LNCAP (cell line): ENCODE data around the gene PPP3R1.
A peak's percentile ranks its signal among the peaks of the same experiment; 100 is the strongest.

ENCODE experiments used
- TF ChIP-seq, protein P1 (sequence below): fragments of 450-650 bp; IDR thresholded peaks from 2 replicates; pipeline ENCODE4 v1.5.1; 2017; ENCODE audit warnings: mild to moderate bottlenecking

Gene PPP3R1

DNA sequence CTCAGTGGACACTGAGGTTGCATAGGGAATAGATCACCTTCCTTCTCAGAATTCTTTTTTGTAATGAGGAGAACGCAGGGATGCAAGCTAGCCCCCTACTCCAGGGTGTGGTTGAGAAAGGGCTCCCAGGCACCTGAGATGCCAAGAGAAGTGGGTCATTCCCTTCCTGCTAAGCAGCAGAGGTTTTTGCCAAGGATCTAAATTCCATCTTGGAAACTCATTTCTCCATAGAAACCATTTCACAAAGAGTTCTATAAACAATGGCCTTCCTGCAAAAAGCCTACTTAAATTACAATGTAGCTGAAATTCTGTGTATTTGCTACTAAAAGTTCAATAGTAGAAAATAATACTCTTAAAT is 3.7 kb upstream of the PPP3R1 start:
- TF ChIP-seq, protein P1, sequence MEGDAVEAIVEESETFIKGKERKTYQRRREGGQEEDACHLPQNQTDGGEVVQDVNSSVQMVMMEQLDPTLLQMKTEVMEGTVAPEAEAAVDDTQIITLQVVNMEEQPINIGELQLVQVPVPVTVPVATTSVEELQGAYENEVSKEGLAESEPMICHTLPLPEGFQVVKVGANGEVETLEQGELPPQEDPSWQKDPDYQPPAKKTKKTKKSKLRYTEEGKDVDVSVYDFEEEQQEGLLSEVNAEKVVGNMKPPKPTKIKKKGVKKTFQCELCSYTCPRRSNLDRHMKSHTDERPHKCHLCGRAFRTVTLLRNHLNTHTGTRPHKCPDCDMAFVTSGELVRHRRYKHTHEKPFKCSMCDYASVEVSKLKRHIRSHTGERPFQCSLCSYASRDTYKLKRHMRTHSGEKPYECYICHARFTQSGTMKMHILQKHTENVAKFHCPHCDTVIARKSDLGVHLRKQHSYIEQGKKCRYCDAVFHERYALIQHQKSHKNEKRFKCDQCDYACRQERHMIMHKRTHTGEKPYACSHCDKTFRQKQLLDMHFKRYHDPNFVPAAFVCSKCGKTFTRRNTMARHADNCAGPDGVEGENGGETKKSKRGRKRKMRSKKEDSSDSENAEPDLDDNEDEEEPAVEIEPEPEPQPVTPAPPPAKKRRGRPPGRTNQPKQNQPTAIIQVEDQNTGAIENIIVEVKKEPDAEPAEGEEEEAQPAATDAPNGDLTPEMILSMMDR, result no peak

DNA sequence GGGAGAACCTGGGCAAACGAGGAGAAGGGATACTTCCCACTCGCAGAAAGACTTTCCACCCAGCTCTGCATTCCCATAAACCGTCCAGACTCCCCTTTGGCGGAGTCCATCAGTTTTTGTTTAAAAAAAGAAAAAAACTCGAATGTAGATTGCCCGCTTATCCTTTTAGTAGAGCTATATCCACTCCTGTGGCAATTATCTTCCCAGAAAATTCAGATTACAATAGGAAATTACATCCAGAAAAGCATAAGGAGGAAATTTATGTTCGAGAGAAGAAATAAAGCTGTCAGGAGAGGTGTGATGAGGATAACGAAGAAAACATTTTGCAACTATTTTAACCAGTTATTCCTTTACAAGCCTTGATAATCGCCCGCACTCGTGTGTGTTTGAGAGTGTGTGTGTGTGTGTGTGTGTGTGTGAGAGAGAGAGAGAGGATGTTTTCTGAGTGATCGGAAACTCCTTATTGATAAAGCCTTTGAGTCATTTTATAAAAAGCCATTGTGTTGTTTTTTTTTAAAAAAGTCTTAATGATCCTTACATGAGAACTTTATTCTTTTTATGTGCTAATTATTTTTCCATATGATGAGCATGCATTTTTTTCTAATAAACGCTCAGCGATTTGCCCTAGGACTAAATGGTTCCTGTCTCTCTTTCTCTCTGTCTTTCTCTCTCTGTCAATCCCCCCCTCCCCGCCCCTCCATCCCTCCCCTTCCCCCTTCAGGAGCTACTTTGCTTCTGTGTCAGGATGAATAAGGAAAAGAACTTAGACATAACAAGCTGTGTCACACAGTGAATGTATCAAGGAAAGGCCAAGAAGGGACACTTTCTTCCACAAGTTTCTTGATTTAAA is 1.1 kb upstream of the PPP3R1 start:
- TF ChIP-seq, protein P1, result no peak

DNA sequence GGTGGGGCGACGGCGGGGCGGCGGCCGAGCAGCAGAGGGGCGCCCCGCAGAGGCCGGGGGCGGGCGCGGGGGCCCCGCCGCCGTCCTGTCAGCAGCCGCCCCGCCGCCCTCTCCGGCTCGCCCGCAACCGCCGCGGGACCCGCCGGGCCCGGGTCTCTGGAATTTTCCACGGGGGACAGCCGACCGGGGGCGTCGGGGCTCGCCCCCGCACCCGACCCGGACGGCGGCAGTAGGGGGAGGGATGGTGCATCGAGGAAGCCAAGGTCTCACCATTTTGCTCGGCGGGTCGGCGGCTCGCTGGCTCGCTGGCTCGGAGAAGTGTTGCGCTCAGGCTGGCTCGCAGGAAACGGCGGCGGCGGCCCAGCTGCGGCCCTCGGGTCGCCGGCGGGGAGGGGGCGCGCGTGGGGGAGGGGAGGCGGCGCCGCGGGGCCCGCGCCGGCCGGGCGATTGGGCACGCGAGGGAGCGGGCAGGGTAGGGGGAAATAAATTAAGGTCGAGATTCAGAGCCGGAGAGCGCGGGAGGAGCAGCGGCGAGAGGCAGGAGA is 405 bp downstream of the PPP3R1 start:
- TF ChIP-seq, protein P1, result no peak

DNA sequence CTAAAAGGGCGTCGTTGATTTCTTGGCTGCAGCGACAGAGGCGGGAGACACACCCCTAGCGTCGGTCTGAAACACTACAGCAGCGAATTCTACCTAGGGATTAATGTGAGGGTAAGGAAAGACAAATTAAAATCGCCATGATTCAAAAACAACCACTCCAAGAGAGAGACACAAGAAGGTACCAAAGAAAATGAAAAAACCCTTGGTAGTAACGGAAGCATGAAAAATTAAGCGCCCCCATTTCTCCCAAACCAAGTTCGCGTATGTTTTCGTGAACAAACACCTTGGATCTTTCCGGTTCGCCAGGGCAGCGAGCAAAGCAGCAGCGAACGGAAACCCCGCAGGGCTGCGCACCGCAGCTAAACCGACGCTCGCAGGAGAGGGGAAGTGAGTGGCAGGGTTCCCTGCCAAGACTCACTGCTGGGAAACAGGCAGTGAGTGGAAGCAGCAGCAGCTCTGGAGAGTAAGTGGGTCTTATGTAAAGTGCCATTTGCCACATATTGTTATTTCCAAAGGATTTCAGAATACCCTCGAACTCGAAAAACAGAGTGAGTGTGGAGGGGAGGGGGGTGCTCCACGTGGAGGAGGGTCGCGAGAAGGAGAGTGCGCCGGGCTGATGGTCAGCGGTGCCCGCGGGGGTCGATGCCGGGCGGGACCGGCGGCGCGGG is 1.0 kb downstream of the PPP3R1 start:
- TF ChIP-seq, protein P1, result peak; percentile 44

DNA sequence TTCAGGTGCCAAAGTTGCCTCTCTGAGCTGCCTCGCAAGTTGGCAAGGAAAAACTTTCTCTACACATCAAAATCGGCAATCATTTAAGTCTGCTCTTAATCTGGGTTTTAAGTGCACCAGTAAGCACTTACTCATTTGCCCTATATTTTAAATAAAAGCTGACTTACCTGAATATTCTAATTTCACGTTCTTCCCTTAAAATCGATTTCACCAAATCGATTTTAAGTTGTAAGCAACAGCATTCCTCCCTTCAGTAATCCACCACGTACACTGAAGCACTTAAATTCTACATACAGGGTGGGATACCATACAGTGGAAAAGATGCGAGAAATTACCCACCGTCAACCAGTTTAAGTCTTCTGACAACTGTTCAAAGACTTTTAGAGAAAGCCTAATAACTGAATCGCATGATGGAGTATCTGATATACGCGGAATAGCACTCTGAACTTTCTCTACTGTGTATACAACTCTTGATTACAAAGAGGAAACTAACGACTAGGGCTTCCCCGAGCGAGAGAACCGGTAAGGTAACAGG is 1.6 kb downstream of the PPP3R1 start:
- TF ChIP-seq, protein P1, result no peak

DNA sequence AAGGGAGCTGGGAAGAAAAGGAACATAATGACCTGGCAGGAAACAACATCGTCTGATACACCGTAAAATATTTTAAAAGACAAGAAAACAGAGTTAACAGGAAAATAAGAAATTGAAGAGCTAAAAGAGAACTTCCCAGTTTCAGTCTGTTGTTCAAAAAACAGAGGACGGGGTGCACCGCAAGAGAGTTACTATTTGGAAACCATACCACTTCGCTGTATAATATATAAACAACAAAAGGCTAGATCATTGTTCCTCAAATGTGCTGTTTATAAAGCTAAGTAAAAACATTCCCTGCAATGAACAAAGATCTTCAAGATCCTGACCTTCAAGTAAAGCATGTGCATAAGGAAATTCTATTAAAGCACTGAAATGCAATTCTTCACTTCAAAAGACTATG is 2.1 kb downstream of the PPP3R1 start:
- TF ChIP-seq, protein P1, result no peak

DNA sequence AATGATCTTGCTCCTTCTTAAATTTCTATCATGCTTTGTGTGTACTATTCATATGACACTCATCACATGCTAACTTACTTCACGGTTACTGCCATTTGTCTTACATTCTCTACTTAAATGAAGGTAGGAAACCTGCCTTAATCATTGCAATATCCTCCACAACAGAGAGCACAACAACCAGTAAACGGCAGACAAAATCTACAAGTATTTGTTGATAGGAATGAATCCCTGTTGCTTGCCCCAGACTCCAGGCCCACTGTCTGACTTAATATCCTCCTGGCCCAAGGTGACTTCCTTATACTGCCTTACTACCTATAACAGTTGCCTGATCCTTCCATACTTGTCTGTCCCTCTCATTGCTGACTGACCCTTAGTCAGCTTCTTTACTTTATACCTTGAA is 3.5 kb downstream of the PPP3R1 start:
- TF ChIP-seq, protein P1, result no peak
